SK-N-SH (cell line): ENCODE data around the gene AGBL4. TPM values are rescaled to one million over a fixed set of nuclear protein-coding genes. Genes with fewer than 3 reads are reported as not detected.

ENCODE experiments used
- CTCF ChIA-PET: fragments of 300-600, 350-600 bp; formaldehyde crosslinking; extraction: SDS; loops from one replicate; lab custom pipeline; 2021; lab: Yijun Ruan, JAX
- POLR2A ChIA-PET: fragments of 350-600 bp; sonication (Branson Sonifier 250); formaldehyde crosslinking; extraction: SDS; loops from one replicate; lab custom pipeline; 2020; ENCODE audit warnings: antibody characterized with exemption, inconsistent platforms; lab: Yijun Ruan, JAX
- DNase-seq: peaks from one replicate; pipeline ENCODE4 v3.0.0; 2012
- H2AFZ ChIP-seq: fragments of 200-600 bp; sonication (generic); 2 replicates; pipeline ENCODE4 v1.8.1; 2016; ENCODE audit warnings: antibody characterized with exemption, mild to moderate bottlenecking, low read depth
- H3F3A ChIP-seq: fragments of 200-600 bp; sonication (generic); replicated peaks from 2 replicates; pipeline ENCODE3; 2016; ENCODE audit warnings: antibody characterized with exemption, mild to moderate bottlenecking; ENCODE audit not compliant: insufficient read depth
- H3K27ac ChIP-seq, 2 experiments: fragments of 200-500 bp in 1 of 2; fragments of 200-600 bp in 1 of 2; sonication (Bioruptor generic) in 1 of 2; sonication (generic), shearing (Covaris generic) in 1 of 2; 2 replicates each; pipeline versions ENCODE4 v1.5.1 to v1.6.1; 2014 to 2016; ENCODE audit warnings: low read depth in 2 of 2, inconsistent platforms in 1 of 2, low read length in 1 of 2, mild to moderate bottlenecking in 1 of 2, mixed read lengths in 1 of 2
- H3K27me3 ChIP-seq: fragments of 200-600 bp; sonication (generic), shearing (Covaris generic); 2 replicates; pipeline ENCODE4 v1.6.1; 2016; ENCODE audit warnings: mixed run types; ENCODE audit not compliant: insufficient read depth
- H3K36me3 ChIP-seq, 2 experiments: fragments of 200-500 bp in 1 of 2; fragments of 200-600 bp in 1 of 2; sonication (Bioruptor generic) in 1 of 2; sonication (generic) in 1 of 2; replicated peaks in 1 of 2; 2 replicates each; pipeline versions ENCODE3 to v1.5.1; 2014 to 2016; ENCODE audit warnings: low read length in 1 of 2, mild to moderate bottlenecking in 1 of 2; ENCODE audit not compliant: insufficient read depth in 2 of 2, control insufficient read depth in 1 of 2
- H3K4me1 ChIP-seq, 2 experiments: fragments of 200-500 bp in 1 of 2; fragments of 200-600 bp in 1 of 2; sonication (Bioruptor generic) in 1 of 2; sonication (generic), shearing (Covaris generic) in 1 of 2; 2 replicates each; pipeline versions ENCODE4 v1.5.1 to v1.6.1; 2014 to 2016; ENCODE audit warnings: low read depth in 1 of 2, low read length in 1 of 2, mixed run types in 1 of 2; ENCODE audit not compliant: insufficient read depth in 2 of 2, control insufficient read depth in 1 of 2
- H3K4me2 ChIP-seq: fragments of 200-600 bp; sonication (generic), shearing (Covaris generic); 2 replicates; pipeline ENCODE4 v1.6.1; 2017; ENCODE audit warnings: mixed run types
- H3K4me3 ChIP-seq, 2 experiments: fragments of 200-500 bp in 1 of 2; fragments of 200-600 bp in 1 of 2; sonication (Bioruptor generic) in 1 of 2; sonication (generic), shearing (Covaris generic) in 1 of 2; 2 replicates each; pipeline versions ENCODE4 v1.5.1 to v1.8.1; 2014 to 2016; ENCODE audit warnings: low read depth in 2 of 2, inconsistent platforms in 1 of 2, low read length in 1 of 2, mild to moderate bottlenecking in 1 of 2, mixed read lengths in 1 of 2, moderate library complexity in 1 of 2
- H3K79me2 ChIP-seq: fragments of 200-600 bp; sonication (generic); 2 replicates; pipeline ENCODE4 v1.8.1; 2017; ENCODE audit warnings: mild to moderate bottlenecking; ENCODE audit not compliant: insufficient read depth
- H3K9ac ChIP-seq: fragments of 200-600 bp; sonication (generic); 2 replicates; pipeline ENCODE4 v1.6.1; 2017; ENCODE audit warnings: mixed run types
- H3K9me2 ChIP-seq: fragments of 200-600 bp; sonication (generic); 2 replicates; pipeline ENCODE4 v1.6.1; 2017; ENCODE audit warnings: mixed run types
- H3K9me3 ChIP-seq: fragments of 200-600 bp; sonication (generic); 2 replicates; pipeline ENCODE4 v1.6.1; 2017; ENCODE audit warnings: mixed run types, mild to moderate bottlenecking, moderate library complexity
- H4K20me1 ChIP-seq: fragments of 200-600 bp; sonication (generic); 2 replicates; pipeline ENCODE4 v1.6.1; 2017; ENCODE audit warnings: mild to moderate bottlenecking, mixed run types; ENCODE audit not compliant: insufficient read depth
- CTCF ChIP-seq: fragments of 200-600 bp; sonication (generic); IDR thresholded peaks from 2 replicates; pipeline ENCODE4 v1.6.1; 2017; ENCODE audit warnings: antibody characterized with exemption, mild to moderate bottlenecking, moderate library complexity
- ELF1 ChIP-seq: IDR thresholded peaks from 2 replicates; pipeline ENCODE4 v1.4.0; 2012
- FOSL2 ChIP-seq: IDR thresholded peaks from 2 replicates; pipeline ENCODE4 v1.4.0; 2012; ENCODE audit warnings: low read depth, mild to moderate bottlenecking, moderate library complexity, borderline replicate concordance
- FOXJ3 ChIP-seq: sonication (generic); formaldehyde crosslinking; IDR thresholded peaks from 2 replicates; pipeline ENCODE4 v1.5.1; 2020; ENCODE audit warnings: mild to moderate bottlenecking, missing genetic modification reagents
- FOXM1 ChIP-seq: IDR thresholded peaks from 2 replicates; pipeline ENCODE4 v1.4.0; 2012; ENCODE audit warnings: low read depth, mild to moderate bottlenecking
- GABPA ChIP-seq: IDR thresholded peaks from 2 replicates; pipeline ENCODE4 v1.4.0; 2012; ENCODE audit warnings: low read depth, mild to moderate bottlenecking
- GATA2 ChIP-seq: sonication (generic); formaldehyde crosslinking; IDR thresholded peaks from 2 replicates; pipeline ENCODE4 v1.5.0; 2020; ENCODE audit warnings: mild to moderate bottlenecking, missing genetic modification reagents
- IRF3 ChIP-seq: fragments of 150-350 bp; IDR thresholded peaks from 2 replicates; pipeline ENCODE4 v1.6.1; 2016; ENCODE audit warnings: mild to moderate bottlenecking, low read depth, low read length
- JUND ChIP-seq: IDR thresholded peaks from 2 replicates; pipeline ENCODE4 v1.4.0; 2012
- MXI1 ChIP-seq: IDR thresholded peaks from 2 replicates; pipeline ENCODE4 v1.6.1; 2012; ENCODE audit warnings: mild to moderate bottlenecking, low read depth, low read length, improper control_type of control experiment
- NFIC ChIP-seq: IDR thresholded peaks from 2 replicates; pipeline ENCODE4 v1.4.0; 2012; ENCODE audit warnings: borderline replicate concordance
- NRF1 ChIP-seq: IDR thresholded peaks from 2 replicates; pipeline ENCODE4 v1.6.1; 2012; ENCODE audit warnings: low read depth, mild to moderate bottlenecking, low read length
- RAD21 ChIP-seq: IDR thresholded peaks from 2 replicates; pipeline ENCODE4 v1.6.1; 2012; ENCODE audit warnings: mild to moderate bottlenecking, low read length
- RCOR1 ChIP-seq: fragments of 150-350 bp; IDR thresholded peaks from 2 replicates; pipeline ENCODE4 v1.6.1; 2017; ENCODE audit warnings: antibody characterized with exemption, low read length
- REST ChIP-seq: IDR thresholded peaks from 2 replicates; pipeline ENCODE4 v1.6.1; 2012; ENCODE audit warnings: mild to moderate bottlenecking, low read depth, low read length, moderate library complexity
- RFX5 ChIP-seq: IDR thresholded peaks from 2 replicates; pipeline ENCODE4 v1.6.1; 2012; ENCODE audit warnings: mild to moderate bottlenecking, improper control_type of control experiment, low read length
- SIN3A ChIP-seq: IDR thresholded peaks from 2 replicates; pipeline ENCODE4 v1.6.1; 2012; ENCODE audit warnings: low read depth, mild to moderate bottlenecking, low read length, moderate library complexity, borderline replicate concordance
- TAF1 ChIP-seq: IDR thresholded peaks from 2 replicates; pipeline ENCODE4 v1.6.1; 2012; ENCODE audit warnings: low read depth, mild to moderate bottlenecking, low read length, moderate library complexity, borderline replicate concordance
- TCF12 ChIP-seq: IDR thresholded peaks from 2 replicates; pipeline ENCODE4 v1.4.0; 2012
- TEAD4 ChIP-seq: IDR thresholded peaks from 2 replicates; pipeline ENCODE4 v1.4.0; 2012; ENCODE audit warnings: mild to moderate bottlenecking, borderline replicate concordance; ENCODE audit not compliant: insufficient read depth
- YY1 ChIP-seq: IDR thresholded peaks from 2 replicates; pipeline ENCODE4 v1.4.0; 2012; ENCODE audit warnings: low read depth, mild to moderate bottlenecking
- WGBS: methylation state at CpG from one replicate; pipeline ENCODE4 v1.1.6; 2017; ENCODE audit warnings: low lambda C conversion rate; 5-methylcytosine and 5-hydroxymethylcytosine counted together
- polyA plus RNA-seq, 3 experiments: library from polyadenylated mRNA; depleted of rRNA; stranded (reverse); fragments of >200 nt; gene quantifications; 2 replicates each; pipeline ENCODE4 v1.2.3, GENCODE V29; 2012

The AGBL4 gene
- polyA plus RNA-seq, 1 of the 3 experiments (the other 2 are of a cell fraction), result 0.07 TPM

- no peak for DNase-seq
- TF ChIP-seq RAD21 (no peak), GABPA (no peak)
- TF ChIP-seq, all 33 proteins: peak for 0
These were observed 479.1 kb downstream of the AGBL4 start for GRCh38 chr1:49544615-49545014.

GRCh38 chr1:49541096-49541752, 482.5 kb downstream of the AGBL4 start:
- ChIA-PET POLR2A (no interaction called here), CTCF (no interaction called here)
- TF ChIP-seq FOXM1 (no peak), MXI1 (no peak), FOXJ3 (CRISPR knock-in tag) (no peak), JUND (no peak), TAF1 (no peak), NFIC (no peak), RAD21 (no peak), RFX5 (no peak), REST (no peak), NRF1 (no peak), RCOR1 (no peak), TCF12 (no peak), YY1 (no peak), SIN3A (no peak), CTCF (no peak), GATA2 (CRISPR knock-in tag) (no peak), FOSL2 (no peak), ELF1 (no peak), IRF3 (no peak), TEAD4 (no peak)
- Histone ChIP-seq H3F3A (no peaks in the 10 kb centered on the region), H3K4me2 (no peak overlapping the region), H2AFZ (no peak overlapping the region), H3K79me2 (no peaks in the 10 kb centered on the region), H3K9me2 (no peaks in the 10 kb centered on the region), H3K4me3 (no peak overlapping the region), H3K9ac (no peak overlapping the region), H3K36me3 (no peaks in the 10 kb centered on the region), H4K20me1 (no peaks in the 10 kb centered on the region), H3K4me1 (no peaks in the 10 kb centered on the region), H3K9me3 (no peaks in the 10 kb centered on the region), H3K27ac (no peak overlapping the region), H3K27me3 (no peaks in the 10 kb centered on the region)
- 74% methylated on average over 5 of the region's 24 CpGs for WGBS
- no peak for DNase-seq

More at GRCh38 chr1:49544615-49545014, 479.1 kb downstream of the AGBL4 start:
- no peak overlapping the region for H3K4me3 ChIP-seq
- H3K9me3 ChIP-seq, result no peaks in the 10 kb centered on the region
- H3K36me3 ChIP-seq, result no peaks in the 10 kb centered on the region
- no peak overlapping the region for H2AFZ ChIP-seq
- CTCF ChIA-PET, result no interaction called here
- H3K79me2 ChIP-seq, result no peaks in the 10 kb centered on the region
- no peak overlapping the region for H3K9ac ChIP-seq
- no peak overlapping the region for H3K27ac ChIP-seq
- 48% methylated on average over 3 of the region's 3 CpGs for WGBS
- no peak overlapping the region for H3K4me2 ChIP-seq
- POLR2A ChIA-PET, result no interaction called here
- no peaks in the 10 kb centered on the region for H3K27me3 ChIP-seq
- H3K4me1 ChIP-seq, result no peaks in the 10 kb centered on the region
- H3F3A ChIP-seq, result no peaks in the 10 kb centered on the region
- no peaks in the 10 kb centered on the region for H4K20me1 ChIP-seq
- H3K9me2 ChIP-seq, result no peaks in the 10 kb centered on the region
